22Rv1 (cell line): ENCODE measurements around the gene CAMTA1.

Experiments
- H3K27ac ChIP-seq: fragments of 450-650 bp; 2 replicates; pipeline ENCODE4 v1.5.1; 2017
- ZFX ChIP-seq: fragments of 450-650 bp; IDR thresholded peaks from 2 replicates; pipeline ENCODE4 v1.6.1; 2017; ENCODE audit warnings: antibody characterized with exemption, borderline replicate concordance
- TF ChIP-seq, protein P1 (sequence below): fragments of 450-650 bp; IDR thresholded peaks from 2 replicates; pipeline ENCODE4 v1.5.1; 2017; ENCODE audit warnings: mild to moderate bottlenecking

The CAMTA1 gene

DNA sequence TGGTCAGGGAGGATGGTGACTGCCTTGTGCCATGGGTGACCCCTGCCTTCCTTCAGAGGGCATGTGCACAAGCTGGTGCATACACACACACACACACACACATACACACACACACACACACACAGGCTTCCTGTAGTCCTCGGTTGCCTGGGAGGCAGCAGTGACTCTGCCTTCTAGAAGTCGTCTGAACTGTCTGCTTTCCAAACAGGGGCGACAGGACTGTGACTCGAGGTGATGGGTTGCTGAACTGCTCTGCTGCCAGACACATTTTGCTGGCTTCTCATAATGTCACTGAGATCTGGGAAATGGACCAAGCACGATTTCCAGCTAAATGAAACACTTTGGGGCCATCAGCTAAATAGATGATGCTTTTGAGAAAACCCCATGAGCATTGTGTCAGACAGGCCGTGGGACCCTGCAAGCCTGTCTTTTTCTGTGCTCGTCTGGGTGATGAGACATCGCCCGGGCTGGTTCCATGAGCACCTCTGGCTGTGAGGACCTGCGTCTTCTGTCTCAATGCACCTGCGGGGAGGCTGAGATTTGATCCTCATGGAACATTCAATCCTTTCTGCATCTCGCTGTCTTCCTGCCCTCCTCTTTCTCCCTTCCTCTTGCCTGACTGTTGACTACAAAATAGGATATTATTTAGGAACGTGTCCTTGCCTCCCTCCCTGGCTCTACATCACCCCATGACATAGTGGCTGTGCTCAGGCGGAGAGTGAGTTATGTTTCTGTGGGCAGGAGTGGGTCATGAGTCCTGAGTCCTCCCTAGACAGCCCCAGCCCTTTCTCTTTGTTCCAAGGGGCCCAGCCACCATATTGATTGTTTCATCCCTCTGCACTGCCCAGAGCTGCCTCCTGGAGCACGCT is 436.8 kb downstream of the CAMTA1 start:
- no peak for TF ChIP-seq ZFX
- TF ChIP-seq, protein P1, sequence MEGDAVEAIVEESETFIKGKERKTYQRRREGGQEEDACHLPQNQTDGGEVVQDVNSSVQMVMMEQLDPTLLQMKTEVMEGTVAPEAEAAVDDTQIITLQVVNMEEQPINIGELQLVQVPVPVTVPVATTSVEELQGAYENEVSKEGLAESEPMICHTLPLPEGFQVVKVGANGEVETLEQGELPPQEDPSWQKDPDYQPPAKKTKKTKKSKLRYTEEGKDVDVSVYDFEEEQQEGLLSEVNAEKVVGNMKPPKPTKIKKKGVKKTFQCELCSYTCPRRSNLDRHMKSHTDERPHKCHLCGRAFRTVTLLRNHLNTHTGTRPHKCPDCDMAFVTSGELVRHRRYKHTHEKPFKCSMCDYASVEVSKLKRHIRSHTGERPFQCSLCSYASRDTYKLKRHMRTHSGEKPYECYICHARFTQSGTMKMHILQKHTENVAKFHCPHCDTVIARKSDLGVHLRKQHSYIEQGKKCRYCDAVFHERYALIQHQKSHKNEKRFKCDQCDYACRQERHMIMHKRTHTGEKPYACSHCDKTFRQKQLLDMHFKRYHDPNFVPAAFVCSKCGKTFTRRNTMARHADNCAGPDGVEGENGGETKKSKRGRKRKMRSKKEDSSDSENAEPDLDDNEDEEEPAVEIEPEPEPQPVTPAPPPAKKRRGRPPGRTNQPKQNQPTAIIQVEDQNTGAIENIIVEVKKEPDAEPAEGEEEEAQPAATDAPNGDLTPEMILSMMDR: no peak
- no peak overlapping the region for H3K27ac ChIP-seq

DNA sequence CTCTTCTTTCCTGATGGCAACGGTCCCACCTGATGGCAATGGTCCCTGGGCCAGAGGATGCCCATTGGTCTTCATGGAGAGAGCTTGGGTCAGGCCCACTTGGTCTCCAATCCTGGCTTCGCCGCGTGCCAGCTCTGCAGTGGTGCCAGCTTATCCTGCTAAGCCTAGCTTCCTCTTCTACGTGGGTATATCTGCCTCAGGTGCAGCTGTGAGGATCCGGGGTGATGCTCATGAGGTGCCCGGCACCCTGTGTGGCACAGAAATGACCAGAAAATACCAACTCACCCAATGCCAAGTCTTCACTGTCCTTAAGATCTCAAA is 437.4 kb downstream of the CAMTA1 start:
- no peak overlapping the region for H3K27ac ChIP-seq
- TF ChIP-seq ZFX: no peak
- TF ChIP-seq, protein P1: no peak

DNA sequence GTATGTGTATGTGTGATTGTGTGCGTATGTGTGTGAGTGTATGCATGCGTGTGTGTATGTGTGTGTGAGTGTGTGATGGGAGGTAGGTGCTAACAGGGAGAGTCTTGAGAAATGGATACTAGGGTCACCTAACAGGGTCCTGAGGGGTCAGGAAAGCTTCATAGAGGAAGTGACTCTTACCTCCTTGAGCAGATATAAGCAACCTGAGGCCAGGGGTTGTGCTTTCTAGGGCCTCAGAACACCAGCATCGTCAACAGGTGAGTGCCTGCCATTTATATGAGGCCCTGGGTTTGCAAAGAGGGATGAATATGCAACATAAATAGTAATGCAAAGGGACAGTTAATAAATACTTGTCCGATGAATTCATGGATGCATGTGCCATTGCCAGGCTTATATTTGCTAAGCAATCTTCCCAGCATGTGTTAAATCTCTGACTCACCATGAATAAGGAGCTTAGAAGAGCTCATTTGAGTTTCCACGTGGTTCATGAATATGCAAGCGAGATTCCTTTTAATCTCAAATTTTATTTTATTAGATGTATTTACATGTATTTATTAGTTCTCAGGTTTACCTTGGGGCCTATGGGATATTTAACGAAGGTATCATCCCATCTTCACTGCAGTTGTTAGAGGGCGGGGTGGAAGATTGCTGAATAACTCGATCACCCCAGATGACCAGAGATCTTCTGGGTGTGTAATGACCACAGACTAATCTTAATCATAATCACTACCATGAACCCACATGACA is 438.3 kb downstream of the CAMTA1 start:
- no peak overlapping the region for H3K27ac ChIP-seq
- TF ChIP-seq, protein P1: no peak
- no peak for TF ChIP-seq ZFX

DNA sequence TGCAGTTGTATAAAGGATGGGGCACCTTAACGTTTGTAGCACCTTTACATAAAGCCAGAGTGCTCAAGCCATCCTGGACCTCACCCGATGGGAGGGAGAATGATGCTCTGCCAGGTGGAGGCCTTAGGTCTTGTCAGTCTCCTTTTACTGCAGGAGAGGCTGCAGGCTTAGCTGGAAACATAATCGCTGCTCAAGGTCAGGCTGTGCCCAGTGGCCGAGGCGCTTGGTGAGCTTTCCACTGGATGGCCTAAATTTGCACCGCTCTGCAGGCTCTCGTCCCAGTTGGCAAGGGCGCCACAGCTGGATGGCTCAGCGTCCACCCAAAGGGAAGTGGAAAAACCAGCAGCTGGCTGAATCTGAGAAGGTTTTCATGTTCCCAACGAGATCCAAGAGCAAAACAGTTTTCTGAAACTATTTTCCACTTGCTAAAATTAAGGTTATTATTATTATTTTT is 438.9 kb downstream of the CAMTA1 start:
- TF ChIP-seq, protein P1: no peak
- TF ChIP-seq ZFX: no peak
- no peak overlapping the region for H3K27ac ChIP-seq

DNA sequence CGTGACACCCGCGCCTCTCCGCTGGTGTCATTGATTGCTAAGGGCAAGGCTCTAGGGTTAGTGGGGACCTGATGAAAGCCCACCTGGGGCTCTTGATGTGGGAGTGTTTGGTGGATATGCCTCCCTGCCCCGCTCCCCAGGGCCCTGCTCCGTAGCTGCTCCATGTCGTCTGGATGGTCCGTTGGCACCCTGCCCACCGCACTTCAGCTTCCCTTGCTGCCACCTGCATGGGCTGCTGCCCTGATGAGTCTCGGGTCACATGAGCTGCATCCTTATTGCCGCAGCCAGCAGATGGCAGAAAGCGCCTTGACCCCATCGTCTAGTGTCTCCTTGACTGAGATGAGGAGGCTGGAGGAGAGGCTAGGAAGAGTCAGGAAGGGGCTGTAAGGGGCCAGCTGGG is 439.4 kb downstream of the CAMTA1 start:
- TF ChIP-seq, protein P1: peak; percentile 43
- no peak for TF ChIP-seq ZFX
- no peak overlapping the region for H3K27ac ChIP-seq

DNA sequence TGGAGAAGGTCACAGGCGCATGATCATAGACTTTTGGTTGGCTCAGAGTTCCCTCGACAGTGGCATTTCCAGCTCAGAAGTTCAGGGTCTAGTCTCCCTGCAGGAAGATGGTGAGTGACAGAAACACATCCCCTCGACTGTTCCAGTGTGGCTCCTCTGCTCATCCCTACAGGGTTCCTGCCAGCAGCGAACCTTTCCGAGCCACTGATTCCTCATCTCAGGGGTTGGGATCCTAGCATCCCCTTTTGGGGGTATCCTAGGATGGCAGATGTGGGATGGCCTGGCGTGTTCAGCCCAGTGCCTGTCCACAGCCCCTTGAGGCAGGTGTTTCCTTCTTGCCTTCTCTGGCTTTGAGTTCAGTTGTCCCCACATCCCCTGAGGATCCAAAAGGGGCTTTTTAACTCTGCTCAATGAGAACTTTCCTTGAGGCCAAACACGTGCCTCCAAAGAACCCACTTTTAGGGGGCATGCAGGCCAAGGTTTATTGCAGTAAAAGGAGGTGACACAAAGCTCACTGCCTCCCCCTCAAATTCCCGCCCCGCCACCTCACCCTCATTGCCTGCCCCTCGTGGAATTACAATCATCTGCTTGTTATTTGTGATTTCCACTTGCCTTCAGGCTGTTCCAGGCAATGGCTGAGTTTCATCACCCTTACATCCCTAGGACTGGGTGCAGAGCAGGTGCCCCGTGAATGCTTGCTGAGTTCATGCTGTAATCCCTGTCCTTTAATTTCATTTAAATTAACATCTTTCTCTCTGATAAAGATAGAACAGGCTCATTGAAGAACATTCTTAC is 440.7 kb downstream of the CAMTA1 start:
- TF ChIP-seq, protein P1: no peak
- no peak for TF ChIP-seq ZFX
- H3K27ac ChIP-seq: no peak overlapping the region
